Spleen (tissue), 7 donors: ENCODE results near the gene EZH1.

Source experiments
- CTCF ChIP-seq, 11 experiments: fragments of 200-600 bp in 7 of 11; fragments of 450-650 bp in 4 of 11; sonication (generic) in 4 of 11; IDR thresholded peaks in 8 of 11; conservative IDR thresholded peaks in 3 of 11; 1 replicate in 7 of 11; 2 replicates in 4 of 11; pipeline versions ENCODE4 v1.4.0 to v1.8.0; 2016 to 2021; ENCODE audit warnings: antibody characterized with exemption in 11 of 11, inconsistent platforms in 4 of 11, mild to moderate bottlenecking in 1 of 11
- POLR2A ChIP-seq, 3 donors: fragments of 450-650 bp; IDR thresholded peaks; one replicate each; pipeline ENCODE4 v1.5.1; 2017; ENCODE audit warnings: antibody characterized with exemption in 3 of 3, mild to moderate bottlenecking in 1 of 3
- donor health status: DM: no; HTN: no; CAD: no; lungs with moderate emphysema.
- donor health status: DM: no; HTN: no; CAD: no.
- donor health status: DM: no; HTN: no; CAD: no.

- no peak for TF ChIP-seq POLR2A (IDR thresholded peaks at IDR 0.05)
- no peak for TF ChIP-seq CTCF (IDR thresholded peaks at IDR 0.05 in 8 of 11, conservative IDR thresholded peaks at IDR 0.05 in 3 of 11)
Measured at GRCh38 chr17:42779936-42780850, 35.4 kb upstream of the EZH1 start, which contains the start of gene WNK4.
